SH-SY5Y (cell line): ENCODE results near the gene SPIRE2.

ENCODE experiments used
- GATA2 ChIP-seq: IDR thresholded peaks from 2 replicates; pipeline ENCODE4 v1.6.1; 2011; ENCODE audit warnings: mild to moderate bottlenecking, low read depth, low read length
- GATA3 ChIP-seq: IDR thresholded peaks from 2 replicates; pipeline ENCODE4 v1.6.1; 2011; ENCODE audit warnings: low read depth, mild to moderate bottlenecking, low read length, moderate library complexity

DNA sequence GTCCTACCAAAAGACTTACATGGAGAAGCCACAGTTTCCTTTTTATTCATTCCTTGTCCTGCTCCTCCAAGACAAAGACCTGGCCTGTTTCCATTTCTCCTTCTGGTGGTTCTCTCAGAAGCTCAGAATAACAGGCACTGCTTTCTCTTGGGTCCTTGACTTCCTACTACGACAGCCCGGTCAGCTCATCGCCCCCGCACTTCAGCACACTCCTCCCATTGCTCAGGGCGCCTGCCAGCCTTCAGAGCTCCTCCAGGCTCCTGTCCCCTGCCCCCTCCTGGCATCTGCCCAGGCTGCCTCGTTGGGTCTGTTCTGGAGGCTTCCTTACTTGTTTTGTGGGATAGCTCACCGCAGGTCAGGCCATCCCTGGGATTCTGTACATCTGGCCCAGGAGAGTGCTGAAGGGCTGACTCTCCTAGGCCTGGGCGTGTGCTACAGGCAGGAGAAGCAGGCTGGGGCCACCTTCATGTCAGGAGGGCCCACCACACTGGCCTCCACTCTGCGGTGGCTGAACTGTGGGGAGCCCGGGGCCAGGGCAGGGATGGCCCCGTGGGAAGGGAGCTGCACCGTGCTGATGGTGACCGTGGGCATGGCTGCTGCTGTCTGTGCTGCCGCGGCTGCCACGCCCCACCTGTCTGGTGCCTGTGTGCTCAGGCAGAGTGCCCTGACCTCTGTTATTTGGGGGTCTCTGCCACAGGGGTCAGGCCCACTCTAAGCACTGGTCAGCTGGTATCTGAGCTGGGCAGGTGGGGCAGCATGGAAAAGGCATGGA, 62.8 kb downstream of the SPIRE2 start:
- no peak for TF ChIP-seq GATA2
- TF ChIP-seq GATA3 = no peak
